GM21423 (cell line): Measurements from ENCODE around the gene FOS.
"Not testable (repeated sequence)": the region's sequence is repeated elsewhere in the genome, so short reads cannot be mapped to it uniquely, and the experiment has no call there.

Source experiments
- ATAC-seq: cut with Tn5 transposase; IDR thresholded peaks from one replicate; pipeline ENCODE4 v1.9.1; 2021; ENCODE audit warnings: mild to moderate bottlenecking, moderate library complexity; ENCODE audit not compliant: unreplicated experiment

The FOS gene

DNA sequence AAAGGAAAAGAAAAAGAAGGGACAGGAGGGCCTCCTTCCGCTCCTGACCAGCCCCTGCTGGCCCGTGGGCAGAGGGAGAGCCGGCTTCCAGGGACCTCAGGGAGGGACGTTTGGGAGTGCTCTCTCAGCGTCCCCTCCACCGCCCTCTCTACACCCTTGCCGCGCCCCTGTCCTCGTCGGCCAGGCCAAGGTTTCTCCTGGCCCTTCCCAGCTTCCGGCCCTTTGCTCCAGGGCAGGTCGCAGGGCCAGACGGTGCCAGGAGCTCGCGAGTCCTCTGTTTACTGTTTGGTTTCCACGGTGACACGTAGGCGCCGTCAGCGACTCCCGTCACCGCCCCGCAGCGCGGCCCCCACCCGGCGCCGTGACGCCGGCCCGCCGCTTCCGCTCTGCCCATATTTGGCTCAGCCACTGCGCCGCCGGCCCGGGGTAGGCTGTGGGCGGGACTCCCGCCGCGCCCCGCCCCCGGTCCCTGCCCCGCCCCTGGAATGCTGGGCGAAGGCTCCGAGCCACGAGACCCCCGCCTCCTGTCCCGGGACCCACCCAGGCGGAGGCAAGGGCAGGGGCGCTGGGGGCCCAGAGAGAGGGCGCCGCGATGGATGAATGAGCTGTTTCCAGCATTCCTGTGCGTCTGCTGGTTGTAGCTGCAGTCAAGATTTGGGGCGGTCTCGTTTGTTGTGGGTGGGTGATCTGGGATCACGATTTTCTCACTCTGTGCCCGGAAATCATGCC lies 15.5 kb downstream of the FOS start:
- ATAC-seq, result peak; percentile 95

DNA sequence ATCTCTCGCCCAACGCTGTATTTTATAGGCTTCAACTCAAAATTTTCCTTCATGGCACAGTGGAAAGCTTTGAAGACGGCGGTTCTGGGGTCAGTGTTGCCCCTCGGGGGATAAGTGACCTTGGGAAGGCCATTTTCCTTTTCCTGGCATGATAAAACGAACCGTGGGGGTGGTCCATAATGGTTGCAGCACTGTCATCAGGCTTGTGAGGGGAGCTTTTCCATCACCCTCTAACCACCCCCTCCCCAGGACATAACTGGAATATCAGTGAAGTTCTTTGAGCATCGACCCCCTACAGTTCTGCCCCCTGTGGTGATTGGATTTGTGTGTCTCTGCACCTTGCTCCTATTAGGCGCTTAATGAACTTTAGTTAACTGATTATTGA lies 16.0 kb downstream of the FOS start:
- no peak for ATAC-seq

DNA sequence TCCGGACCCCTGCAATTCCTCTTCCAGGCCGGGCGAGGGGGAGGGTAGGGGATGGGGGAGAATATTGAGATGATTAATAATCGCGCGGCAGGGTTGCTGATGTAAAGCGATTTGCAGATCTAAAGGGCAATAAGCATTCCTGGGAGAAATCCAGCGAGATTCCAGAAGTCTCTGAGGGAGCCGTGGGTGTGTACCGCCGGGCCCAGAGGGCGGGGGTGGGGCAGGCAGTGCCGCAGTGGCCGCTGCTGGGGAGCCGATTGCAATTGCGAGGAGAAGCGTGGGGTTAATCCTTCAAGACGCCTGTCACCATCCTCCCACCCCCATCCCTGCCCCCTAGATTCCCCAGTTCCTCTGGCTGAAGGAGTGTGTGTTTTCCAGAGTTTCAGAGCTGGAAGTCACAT lies 16.4 kb downstream of the FOS start:
- no peak for ATAC-seq

DNA sequence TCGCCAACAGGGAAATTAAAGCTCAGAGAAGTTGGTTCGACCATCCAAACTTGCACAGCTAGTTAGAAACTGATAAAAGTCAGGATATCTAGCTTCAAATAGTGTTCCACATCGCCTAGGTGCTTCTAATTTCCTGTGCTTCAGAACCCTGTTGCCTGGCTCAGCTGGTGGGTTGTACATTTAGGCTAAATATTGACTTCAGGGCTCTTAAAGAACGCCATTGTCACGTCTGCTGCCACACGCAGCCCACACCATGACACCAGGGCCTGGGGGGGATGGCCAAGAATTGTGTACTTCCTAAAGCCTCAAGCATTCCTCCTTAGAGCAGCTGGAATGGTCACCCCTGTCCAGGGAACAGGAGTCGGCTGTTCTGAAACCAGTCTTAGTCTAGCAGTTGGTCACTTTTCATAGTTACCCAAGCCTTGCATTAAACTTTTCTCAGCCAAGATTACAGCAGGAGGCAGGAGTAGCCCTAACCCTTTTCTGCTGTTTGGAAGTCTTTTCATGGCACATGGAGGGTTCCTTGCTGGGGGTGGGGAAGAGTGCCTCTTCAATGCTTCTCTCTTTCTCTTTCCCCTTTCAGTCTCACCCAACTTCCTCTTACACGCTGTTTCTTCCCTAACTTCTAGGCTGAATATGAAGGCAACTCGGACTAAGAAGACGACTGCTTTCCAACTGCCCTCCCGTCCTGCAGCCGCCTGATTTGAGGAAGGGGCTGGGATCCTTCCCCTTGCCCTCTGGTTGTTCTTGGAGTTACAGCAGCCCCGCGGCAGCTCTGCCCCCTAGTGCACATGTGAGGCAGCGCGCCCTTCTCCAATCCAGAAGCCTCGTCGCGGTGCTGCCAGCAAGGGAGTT lies 17.1 kb downstream of the FOS start:
- peak; percentile 29 for ATAC-seq

DNA sequence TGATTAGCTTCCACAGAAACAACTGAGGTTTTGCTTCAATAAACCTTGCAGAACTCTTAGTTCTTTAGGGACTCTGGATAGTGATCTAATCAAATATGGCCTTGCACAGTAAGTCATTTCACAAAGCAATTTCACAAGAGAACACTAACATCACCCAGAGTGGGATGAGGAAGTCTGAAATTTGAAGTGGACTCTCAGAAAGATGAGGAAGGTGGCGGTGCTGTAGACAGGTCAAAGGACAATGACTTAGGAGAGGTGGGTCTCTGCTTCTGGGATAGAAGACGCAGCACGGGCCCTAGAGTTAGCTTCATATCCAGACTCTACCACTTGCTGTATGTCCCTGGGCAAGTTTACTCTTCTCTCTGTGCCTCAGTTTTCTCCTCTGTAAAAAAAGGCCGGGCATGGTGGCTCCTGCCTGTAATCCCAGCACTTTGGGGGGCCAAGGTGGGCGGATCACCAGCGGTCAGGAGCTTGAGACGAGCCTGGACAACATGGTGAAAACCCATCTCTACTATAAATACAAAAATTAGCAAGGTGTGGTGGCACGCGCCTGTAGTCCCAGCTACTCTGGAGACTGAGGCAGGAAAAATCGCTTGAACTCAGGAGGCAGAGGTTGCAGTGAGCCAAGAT lies 18.9 kb downstream of the FOS start:
- ATAC-seq, result no peak

DNA sequence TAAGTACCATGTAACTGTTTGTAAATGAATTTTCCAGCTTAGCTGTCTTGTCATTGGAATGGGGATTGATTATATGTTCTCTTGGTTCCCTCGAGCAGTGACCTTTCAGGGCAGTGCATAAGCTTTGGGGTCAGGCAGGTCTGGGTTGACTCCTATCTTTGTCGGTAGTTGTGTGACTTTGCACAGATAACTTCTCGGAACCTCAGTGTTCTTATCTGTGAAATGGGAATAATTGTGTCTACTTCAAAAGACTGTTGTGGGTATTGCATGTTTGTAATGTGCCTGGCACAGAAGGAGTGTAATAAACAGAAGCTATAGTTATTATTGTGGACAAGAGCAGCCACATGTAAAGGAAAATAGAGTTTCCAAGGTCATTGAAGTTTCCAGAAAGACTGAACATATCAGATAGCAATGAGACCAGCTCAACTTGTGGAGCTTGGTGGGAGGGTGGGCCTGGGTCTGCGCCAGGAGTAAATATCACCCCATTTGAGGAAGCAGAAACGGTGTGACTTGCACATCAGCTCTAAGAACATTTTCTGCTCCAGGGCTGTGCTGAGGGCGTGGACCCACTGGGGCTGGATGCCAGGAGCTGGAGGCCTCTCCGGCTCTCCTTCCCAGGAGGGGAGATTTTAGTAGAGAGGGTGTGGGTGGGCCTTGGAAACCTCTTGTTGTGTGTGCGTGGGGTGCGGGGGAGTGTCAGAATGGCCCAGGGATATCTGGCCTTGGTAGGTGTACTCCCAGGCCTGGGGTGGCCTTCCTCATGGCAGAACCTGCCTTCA lies 19.7 kb downstream of the FOS start:
- ATAC-seq, result no peak

DNA sequence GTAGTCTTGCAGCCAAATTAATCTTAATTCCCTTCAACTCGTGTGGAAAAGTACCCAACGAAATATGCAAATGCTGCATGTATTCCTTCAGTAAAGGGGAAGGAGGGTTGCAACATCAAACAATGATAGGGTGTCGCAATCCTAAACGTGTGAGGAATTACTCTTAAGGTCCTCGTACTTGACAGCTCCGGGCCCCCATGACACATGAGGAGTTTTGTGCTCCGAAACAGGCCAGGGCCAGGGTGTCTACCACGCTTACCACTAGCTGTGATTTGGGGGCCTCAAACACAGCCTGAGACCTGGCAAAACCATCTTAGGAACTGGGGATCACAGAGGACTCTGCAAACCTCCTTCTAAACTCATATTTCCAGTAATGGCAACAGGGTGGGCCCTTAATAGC lies 20.4 kb downstream of the FOS start:
- no peak for ATAC-seq

DNA sequence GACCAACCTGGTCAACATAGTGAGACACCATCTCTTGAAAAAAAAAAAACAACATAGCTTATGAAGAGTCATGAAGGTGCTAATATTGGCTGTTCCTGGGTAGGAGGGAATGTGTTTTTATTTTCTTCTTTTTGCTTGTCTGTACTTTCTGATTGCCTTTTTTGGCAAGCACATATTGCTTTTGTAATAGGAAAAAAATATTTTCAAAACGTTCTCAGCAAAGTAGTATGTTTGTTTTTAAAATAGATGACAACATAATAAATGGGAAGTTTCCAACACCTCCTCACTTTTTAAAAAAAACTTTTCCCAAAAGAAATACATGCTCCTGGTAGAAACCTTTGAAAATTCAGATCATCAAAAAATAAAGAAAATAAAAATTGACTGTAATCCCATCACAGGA lies 20.9 kb downstream of the FOS start:
- no peak for ATAC-seq

DNA sequence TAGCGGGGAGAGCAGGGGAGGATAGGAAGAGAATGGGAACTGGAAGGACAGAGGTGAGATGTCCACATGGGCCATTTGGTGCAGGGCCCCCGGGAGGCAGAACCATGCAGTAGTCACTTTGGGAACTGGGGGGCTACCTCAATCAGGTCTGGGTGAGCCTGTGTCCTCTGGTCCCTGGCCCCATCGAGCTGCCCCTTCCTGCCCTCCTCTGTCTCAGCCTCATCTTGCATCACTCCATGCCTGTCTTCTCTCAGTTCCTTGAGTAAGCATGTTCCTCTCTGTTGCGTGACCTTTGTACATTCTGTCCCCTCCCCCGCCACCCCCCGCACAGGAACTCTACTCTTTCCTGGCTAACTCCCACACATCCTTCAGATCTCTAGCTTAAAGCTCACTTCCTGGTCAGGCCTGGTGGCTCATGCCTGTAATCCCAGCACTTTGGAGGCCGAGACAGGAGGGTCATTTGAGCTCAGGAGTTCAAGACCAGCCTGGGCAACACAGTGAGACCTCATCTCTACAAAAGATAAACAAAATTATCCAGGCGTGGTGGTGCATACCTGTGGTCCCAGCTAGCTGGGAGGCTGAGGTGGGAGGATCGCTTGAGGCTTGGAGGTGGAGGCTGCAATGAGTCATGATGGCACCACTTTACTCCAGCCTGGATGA lies 23.2 kb downstream of the FOS start:
- ATAC-seq, result no peak

DNA sequence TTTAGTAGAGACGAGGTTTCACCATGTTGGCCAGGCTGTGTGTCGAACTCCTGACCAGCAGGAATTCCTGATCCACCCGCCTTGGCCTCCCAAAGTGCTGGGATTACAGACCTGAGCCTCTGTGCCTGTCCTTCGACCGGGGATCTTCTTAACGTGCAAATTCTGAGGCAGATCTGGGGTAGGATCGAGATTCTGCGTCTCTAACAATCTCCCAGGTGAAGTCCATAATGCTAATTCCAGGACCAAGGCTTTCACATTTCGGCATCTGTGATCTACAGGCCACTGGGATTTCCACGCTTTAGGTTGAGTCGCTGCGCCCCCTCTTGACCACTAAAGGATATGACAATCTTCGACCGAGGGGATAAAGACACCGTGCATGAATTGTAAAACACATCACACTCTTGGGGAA lies 24.8 kb downstream of the FOS start:
- no peak for ATAC-seq

DNA sequence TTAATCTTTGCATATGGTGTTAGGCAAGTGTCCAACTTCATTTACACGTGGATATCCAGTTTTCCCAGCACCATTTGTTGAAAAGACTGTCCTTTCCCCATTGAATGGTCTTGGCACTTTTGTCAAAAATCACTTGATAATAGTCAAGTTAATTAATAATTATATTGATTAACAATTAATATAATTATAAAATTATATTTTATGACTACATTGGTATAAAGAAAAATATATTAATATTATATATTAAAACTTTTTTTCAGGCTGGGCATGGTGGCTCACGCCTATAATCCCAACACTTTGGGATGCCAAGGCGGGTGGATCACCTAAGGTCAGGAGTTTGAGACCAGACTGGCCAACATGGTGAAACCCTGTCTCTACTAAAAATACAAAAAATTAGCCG lies 27.8 kb downstream of the FOS start:
- ATAC-seq, result not testable (repeated sequence)

DNA sequence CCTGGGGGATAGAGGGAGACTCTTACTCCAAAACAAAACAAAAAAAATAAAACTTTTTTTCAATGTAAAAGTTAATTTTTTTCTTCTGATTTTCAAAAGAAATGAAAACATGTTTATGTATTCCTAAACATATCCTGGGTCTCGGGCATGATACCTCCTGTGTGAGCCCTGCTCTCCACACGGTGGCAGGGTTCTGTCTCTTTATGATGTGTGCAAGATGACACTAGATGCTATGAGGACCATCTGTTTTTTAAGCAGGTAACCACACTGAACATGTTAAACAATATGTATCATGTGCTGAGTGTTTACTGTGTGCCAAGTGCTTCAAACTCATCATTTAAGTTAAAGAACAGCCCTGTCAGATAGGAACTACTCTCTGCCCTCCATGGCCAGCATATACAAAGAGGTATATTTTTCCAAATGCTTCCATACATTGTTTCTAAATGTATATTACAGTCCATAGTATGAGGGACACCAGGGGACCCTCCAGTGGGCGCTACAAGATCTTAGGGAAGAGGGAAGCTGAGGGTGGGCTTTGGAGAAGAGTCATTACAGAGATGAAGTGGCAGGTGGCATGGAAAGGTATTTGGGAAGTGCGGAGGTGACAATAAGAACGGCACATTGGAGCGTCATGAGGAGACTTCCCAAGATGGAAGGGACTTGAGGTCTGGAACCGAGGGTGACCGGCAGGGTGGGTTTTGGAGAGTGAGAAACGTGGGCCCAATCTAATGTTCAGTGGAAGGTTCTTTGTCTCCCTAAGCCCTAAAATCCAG lies 28.5 kb downstream of the FOS start:
- ATAC-seq, result no peak

DNA sequence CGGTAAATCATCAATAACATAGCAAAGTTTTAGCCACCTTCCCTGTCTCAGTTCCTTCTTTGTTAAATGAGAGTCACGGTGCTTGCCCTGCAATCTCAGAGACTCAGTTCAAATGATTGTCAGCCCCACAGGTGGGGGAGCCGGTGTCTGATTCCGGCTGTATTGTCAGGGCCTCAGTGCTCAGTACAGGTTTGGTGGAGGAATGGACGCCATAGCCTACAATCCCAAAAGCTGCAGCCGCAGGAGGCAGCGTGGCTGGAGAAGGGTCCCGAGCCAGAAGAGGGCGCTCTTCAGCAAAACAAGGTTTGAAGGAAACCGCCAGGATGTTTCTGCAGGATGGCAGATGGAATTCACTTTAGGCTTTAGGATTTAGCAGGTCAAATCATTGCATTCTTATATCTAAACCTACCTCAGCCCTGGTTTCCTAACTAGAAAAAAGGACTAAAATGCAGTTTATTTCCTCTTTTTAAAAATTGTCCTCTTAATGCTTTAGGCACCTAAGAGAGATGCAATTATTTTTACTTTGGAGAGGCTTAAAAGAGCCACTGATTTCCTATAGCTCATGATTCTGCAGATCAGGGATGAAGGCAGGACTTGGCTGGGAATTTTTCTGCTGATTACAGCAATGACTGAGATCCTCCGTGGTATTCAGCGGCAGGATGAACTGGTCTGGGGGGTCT lies 29.2 kb downstream of the FOS start:
- ATAC-seq, result no peak

DNA sequence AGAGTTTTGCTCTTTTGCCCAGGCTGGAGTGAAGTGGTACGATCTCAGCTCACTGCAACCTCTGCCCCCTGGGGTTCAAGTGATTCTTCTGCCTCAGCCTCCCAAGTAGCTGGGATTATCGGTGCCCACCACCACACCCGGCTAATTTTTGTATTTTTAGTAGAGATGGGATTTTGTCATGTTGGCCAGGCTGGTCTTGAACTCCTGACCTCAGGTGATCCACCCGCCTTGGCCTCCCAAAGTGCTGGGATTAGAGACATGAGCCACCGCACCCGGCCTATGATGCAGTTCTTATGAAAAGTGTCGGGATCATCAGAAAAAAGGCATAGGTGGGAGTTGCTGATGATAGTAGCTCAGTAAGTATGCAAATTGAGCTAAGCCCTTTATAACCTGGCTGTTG lies 30.4 kb downstream of the FOS start:
- ATAC-seq, result not testable (repeated sequence)

DNA sequence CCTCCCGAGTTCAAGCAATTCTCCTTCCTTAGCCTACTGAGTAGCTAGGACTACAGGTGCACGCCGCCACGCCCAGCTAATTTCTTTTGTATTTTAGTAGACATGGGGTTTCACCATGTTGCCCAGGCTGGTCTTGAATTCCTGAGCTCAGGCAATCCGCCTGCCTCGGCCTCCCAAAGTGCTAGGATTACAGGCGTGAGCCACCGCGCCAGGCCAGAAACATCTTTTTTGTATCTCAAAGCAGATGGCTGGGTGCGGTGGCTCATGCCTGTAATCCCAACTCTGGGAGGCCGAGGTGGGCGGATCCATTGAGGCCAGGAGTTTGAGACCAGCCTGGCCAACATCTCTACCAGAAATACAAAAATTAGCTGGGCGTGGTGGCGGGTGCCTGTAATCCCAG lies 30.9 kb downstream of the FOS start:
- ATAC-seq, result not testable (repeated sequence)

DNA sequence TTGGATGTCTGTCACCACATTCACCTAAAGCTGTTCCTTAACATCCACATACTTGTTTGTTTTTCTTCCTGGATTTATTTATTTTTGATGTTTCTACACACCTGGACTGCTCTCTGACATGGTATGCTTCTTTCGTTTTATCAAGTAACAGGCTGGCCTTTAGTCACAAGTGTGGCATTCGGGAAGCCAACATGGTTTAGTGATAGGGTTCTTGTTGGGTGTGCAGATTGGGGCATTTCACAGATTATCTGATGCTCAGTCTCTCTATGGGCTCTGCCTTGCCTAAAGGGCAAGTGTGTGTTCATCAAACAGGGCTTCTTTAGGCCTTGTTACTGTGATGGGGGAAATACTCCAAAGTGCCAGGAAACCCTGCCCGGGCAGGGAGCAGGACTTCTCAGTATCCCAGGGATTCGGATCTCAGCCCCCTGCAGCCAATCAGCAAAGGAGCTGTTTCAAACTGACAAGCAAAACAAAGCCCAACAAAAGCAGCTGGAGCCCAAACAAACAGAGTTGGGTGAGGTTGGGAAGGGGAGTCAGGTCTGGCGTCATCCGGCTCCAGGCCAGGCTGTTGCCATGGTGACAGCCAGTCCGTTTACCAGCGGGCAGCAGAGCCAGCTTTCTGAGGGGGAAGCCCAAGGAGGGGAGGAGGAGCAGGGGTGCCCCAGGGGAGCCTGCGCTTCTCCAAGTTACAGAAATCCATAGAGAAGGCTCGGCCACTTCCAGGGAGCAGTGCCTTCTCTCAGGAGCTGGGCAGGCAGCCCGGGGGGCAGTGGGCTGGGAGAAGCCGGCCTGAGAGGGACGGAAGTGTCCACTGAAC lies 31.9 kb downstream of the FOS start:
- ATAC-seq, result no peak

DNA sequence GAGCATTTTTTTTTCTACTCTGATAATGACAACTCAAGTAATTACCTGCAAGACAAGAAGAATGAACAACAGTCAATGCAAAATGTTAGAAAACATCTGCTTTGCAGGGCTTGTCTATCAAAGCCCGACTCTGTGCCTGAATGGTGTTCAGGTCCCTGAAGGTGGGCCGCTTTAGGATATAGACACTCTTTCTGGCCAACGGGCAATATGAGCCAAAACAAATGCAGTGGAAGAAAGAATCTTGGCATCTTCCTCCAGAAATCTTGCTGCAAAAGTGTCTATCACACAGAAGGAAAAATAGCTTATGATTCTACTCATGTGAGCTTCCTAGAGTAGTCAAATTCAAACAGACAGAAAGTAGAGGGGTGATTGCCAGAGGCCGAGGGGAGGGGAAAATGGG lies 32.7 kb downstream of the FOS start:
- ATAC-seq, result no peak

DNA sequence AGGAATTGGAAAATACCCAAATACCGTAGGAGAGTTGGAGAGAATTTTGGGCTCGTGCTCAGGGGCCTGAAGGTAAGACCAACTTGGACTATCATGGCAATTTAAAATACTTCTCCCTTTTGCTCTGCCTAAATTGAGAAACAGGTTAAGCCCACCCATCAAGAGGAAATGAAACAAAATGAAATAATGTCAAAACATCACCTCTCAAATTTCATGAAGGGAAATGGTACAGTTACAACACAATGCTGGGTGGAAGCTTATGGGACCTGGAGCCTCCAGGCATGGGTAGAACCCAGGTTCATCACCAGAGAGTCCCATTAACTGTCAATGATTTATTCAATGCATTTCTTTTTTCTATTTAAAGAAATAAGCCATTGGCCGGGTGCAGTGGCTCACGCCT lies 33.7 kb downstream of the FOS start:
- no peak for ATAC-seq
